Kidney (tissue), 14 donors: ENCODE measurements around the gene RABEP2. TPM values are rescaled to one million over a fixed set of nuclear protein-coding genes. Genes with fewer than 3 reads are reported as not detected.
A peak's percentile ranks its signal among the peaks of the same experiment; 100 is the strongest.
"Not testable (repeated sequence)": the region's sequence is repeated elsewhere in the genome, so short reads cannot be mapped to it uniquely, and the experiment has no call there.

ENCODE experiments used
- DNase-seq, 5 donors: peaks; one replicate each; pipeline ENCODE4 v3.0.0-alpha.2; 2013 to 2020
- FAIRE-seq: peaks from 2 replicates; lab custom pipeline; 2012; peaks lifted over from hg19 to GRCh38; lab: Jason Lieb, UNC
- H3K27ac ChIP-seq, 2 donors: one replicate each; pipeline ENCODE4 v1.7.0; 2013; ENCODE audit warnings: low read depth in 2 of 2, low read length in 2 of 2, inconsistent platforms in 1 of 2
- H3K27me3 ChIP-seq: one replicate; pipeline ENCODE4 v1.7.1; 2013; ENCODE audit warnings: low read length, inconsistent platforms; ENCODE audit not compliant: control insufficient read depth, insufficient read depth
- H3K36me3 ChIP-seq, 3 donors: one replicate each; pipeline versions ENCODE4 v1.7.0 to v1.7.1; 2013; ENCODE audit warnings: low read length in 3 of 3, control low read depth in 1 of 3, inconsistent platforms in 1 of 3; ENCODE audit not compliant: insufficient read depth in 3 of 3, control insufficient read depth in 2 of 3
- H3K4me1 ChIP-seq, 3 donors: one replicate each; pipeline versions ENCODE4 v1.7.0 to v1.7.1; 2013; ENCODE audit warnings: low read length in 3 of 3, inconsistent platforms in 1 of 3, low read depth in 1 of 3; ENCODE audit not compliant: control insufficient read depth in 2 of 3, insufficient read depth in 2 of 3
- H3K4me3 ChIP-seq, 3 donors: one replicate each; pipeline versions ENCODE4 v1.7.0 to v1.8.1; 2013; ENCODE audit warnings: low read length in 3 of 3, control low read depth in 1 of 3, inconsistent platforms in 1 of 3
- H3K9ac ChIP-seq, 3 donors: one replicate each; pipeline versions ENCODE4 v1.7.0 to v1.7.1; 2013; ENCODE audit warnings: low read length in 3 of 3, control low read depth in 1 of 3, inconsistent platforms in 1 of 3
- H3K9me3 ChIP-seq, 3 donors: one replicate each; pipeline versions ENCODE4 v1.7.0 to v1.7.1; 2013; ENCODE audit warnings: low read length in 3 of 3, control low read depth in 1 of 3, inconsistent platforms in 1 of 3; ENCODE audit not compliant: control insufficient read depth in 2 of 3, insufficient read depth in 1 of 3
- CTCF ChIP-seq: IDR thresholded peaks from 3 replicates; pipeline ENCODE4 v1.5.1; 2012; ENCODE audit warnings: mild to moderate bottlenecking, moderate library complexity, borderline replicate concordance; ENCODE audit not compliant: insufficient read depth; ENCODE audit errors: extremely low read depth
- intact Hi-C: fragments of 100-400 bp; cut with DNase I; formaldehyde crosslinking; loops from one replicate; pipeline ENCODE4 v1.11.1; 2022
- polyA plus RNA-seq: library from polyadenylated mRNA; stranded (reverse); fragments of 350-450 nt; fragmentation: Illumina TruSeq; extraction: RNeasy Lipid Tissue Mini Kit (QIAGEN cat#74804); gene quantifications from one replicate; pipeline ENCODE4 v1.2.3, GENCODE V29; 2014; ENCODE audit warnings: low read depth, low replicate concordance; ENCODE audit not compliant: insufficient read depth
- total RNA-seq: library from RNA; stranded (reverse); fragmentation: NEBNext Ultra II Directional; extraction: Animal tissue kit (Norgen Biotek cat#: 25700); gene quantifications from one replicate; pipeline ENCODE4 v1.2.1, GENCODE V29; 2021
- donor health status: control.
- donor health status: control.
- donor health status: control.
- donor health status: control.
- donor health status: control.
- donor health status: DM: yes; HTN: yes; CAD: no.
- donor health status: Normal renal cell carcinoma (clear cell type).

The RABEP2 gene
- total and polyA plus RNA-seq, 2 donors from 2014 or later: 21.0 to 30.1 TPM

GRCh38 chr16:28930652-28931051 is 5.6 kb upstream of the RABEP2 start:
- intact Hi-C loops: no loop called here
- no peak for TF ChIP-seq CTCF
- FAIRE-seq (no peak), DNase-seq (no peak)
- H3K36me3 ChIP-seq: no peaks in the 10 kb centered on the region
- no peaks in the 10 kb centered on the region for H3K9me3 ChIP-seq
- peaks cover 0 to 2% (median 0%) of the 10 kb centered on the region in 3 donors for H3K4me1 ChIP-seq
- no peaks in the 10 kb centered on the region for H3K27me3 ChIP-seq
- no peak overlapping the region for H3K9ac ChIP-seq
- no peak overlapping the region for H3K4me3 ChIP-seq
- no peak overlapping the region for H3K27ac ChIP-seq

DNA sequence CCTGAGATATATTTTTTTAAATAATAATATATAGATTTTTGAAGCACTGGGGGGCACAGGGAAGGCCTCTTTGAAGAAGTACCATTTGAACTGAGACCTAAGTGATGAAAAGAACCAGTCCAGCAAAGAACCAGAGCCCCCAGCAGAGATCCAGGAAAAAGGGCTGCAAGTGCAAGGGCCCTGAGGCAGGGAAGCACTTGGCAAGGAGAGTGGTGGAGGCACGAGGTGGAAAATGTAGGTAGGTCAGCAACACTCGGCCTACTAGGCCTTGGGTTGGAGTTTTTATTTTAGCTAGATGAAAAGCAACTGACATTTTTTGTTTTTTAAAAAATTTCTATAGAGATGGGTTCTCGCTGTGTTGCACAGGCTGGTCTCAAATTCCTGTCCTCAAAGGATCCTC is 5.2 kb upstream of the RABEP2 start:
- DNase-seq (no peak), FAIRE-seq (no peak)
- TF ChIP-seq CTCF: no peak
- Histone ChIP-seq H3K4me1 (peaks cover 0 to 2% (median 0%) of the 10 kb centered on the region in 3 donors), H3K9me3 (no peaks in the 10 kb centered on the region), H3K4me3 (no peak overlapping the region), H3K27me3 (no peaks in the 10 kb centered on the region), H3K36me3 (no peaks in the 10 kb centered on the region), H3K9ac (no peak overlapping the region), H3K27ac (no peak overlapping the region)
- intact Hi-C loops: no loop called here

DNA sequence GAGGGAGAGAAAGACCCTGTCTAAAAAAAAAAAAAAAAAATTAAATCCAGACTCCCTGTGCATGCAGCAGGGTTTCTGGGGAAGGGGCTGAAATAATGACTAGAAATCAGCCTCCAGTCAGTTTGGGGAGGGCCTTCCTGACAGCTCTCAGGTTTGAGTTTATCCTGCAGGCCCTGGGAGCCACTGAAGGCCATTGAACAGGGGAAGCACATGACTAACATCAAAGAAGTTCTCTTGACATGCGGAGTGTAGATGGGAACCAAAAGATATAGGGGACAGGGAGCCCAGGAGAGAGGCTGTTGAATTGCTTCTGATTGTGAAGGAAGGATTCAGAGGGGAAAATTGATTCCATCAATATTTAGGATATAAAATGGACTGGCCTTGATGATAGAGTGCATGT is 2.8 kb upstream of the RABEP2 start:
- Histone ChIP-seq H3K9ac (no peak overlapping the region), H3K36me3 (no peaks in the 10 kb centered on the region), H3K4me1 (peaks cover 3 to 10% (median 5%) of the 10 kb centered on the region in 3 donors), H3K4me3 (no peak overlapping the region), H3K27ac (no peak overlapping the region), H3K27me3 (no peaks in the 10 kb centered on the region), H3K9me3 (no peaks in the 10 kb centered on the region)
- TF ChIP-seq CTCF: no peak
- FAIRE-seq: no peak
- no peak for DNase-seq
- intact Hi-C loops: no loop called here

GRCh38 chr16:28926284-28926683 is 1.2 kb upstream of the RABEP2 start:
- intact Hi-C loops, H3K27me3 ChIP-seq, FAIRE-seq, H3K36me3 ChIP-seq, H3K4me1 ChIP-seq, DNase-seq, H3K27ac ChIP-seq, H3K9me3 ChIP-seq: not testable (repeated sequence)
- Histone ChIP-seq H3K4me3 (peak overlapping the region in 1 of 3 donors; percentile 91), H3K9ac (peak overlapping the region in 1 of 3 donors; percentile 84)
